OCI-LY3 (cell line): ENCODE results near the gene DENND4A.

ENCODE experiments used
- EZH2phosphoT487 ChIP-seq: fragments of 200-600 bp; shearing (Covaris generic); IDR thresholded peaks from 2 replicates; pipeline ENCODE4 v1.6.1; 2018; ENCODE audit warnings: antibody characterized with exemption, mixed run types, low read depth
- TF ChIP-seq, protein P1 (sequence below): fragments of 200-600, 300-600 bp; sonication (generic); IDR thresholded peaks from 2 replicates; pipeline ENCODE4 v1.5.1; 2014; ENCODE audit warnings: antibody characterized with exemption, low read length, low read depth

DNA sequence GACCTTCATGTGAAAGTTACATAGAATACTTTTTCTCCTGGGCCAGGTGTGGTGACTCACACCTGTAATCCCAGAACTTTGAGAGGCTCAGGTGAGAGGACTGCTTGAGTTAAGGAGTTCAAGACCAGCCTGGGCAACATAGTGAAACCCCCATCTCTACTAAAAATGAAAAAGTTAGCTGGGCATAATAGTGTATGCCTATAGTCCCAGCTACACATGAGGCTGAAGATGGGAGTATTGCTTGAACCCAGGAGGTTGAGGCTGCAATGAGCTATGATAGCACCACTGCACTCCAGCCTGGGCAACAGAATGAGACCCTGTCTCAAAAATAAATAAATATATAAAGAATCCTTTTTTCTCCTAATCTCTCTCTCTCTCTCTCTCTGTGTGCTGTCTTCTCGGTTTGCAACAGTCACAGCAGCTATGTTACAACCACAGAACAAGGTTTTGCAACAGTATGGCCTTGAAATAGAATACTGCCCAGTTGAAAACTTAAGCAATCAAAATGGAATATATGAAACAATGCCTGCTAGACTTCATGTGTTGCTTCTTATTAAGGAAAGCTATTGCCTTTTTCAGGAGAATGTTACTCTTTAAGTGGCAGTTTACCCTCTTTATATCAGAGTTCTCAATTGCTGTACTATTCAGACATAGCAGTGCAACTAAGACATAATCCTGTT lies 12.3 kb upstream of the DENND4A start:
- TF ChIP-seq, protein P1, sequence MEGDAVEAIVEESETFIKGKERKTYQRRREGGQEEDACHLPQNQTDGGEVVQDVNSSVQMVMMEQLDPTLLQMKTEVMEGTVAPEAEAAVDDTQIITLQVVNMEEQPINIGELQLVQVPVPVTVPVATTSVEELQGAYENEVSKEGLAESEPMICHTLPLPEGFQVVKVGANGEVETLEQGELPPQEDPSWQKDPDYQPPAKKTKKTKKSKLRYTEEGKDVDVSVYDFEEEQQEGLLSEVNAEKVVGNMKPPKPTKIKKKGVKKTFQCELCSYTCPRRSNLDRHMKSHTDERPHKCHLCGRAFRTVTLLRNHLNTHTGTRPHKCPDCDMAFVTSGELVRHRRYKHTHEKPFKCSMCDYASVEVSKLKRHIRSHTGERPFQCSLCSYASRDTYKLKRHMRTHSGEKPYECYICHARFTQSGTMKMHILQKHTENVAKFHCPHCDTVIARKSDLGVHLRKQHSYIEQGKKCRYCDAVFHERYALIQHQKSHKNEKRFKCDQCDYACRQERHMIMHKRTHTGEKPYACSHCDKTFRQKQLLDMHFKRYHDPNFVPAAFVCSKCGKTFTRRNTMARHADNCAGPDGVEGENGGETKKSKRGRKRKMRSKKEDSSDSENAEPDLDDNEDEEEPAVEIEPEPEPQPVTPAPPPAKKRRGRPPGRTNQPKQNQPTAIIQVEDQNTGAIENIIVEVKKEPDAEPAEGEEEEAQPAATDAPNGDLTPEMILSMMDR: no peak
- no peak for TF ChIP-seq EZH2phosphoT487
